UCSD-AML1 (cell line): ENCODE measurements around the gene ZNHIT1.
A peak's percentile ranks its signal among the peaks of the same experiment; 100 is the strongest.

ENCODE experiments used
- DNase-seq: peaks from one replicate; lab custom pipeline; 2025; ENCODE audit not compliant: unreplicated experiment; lab: John Stamatoyannopoulos, UW

Gene ZNHIT1

DNA sequence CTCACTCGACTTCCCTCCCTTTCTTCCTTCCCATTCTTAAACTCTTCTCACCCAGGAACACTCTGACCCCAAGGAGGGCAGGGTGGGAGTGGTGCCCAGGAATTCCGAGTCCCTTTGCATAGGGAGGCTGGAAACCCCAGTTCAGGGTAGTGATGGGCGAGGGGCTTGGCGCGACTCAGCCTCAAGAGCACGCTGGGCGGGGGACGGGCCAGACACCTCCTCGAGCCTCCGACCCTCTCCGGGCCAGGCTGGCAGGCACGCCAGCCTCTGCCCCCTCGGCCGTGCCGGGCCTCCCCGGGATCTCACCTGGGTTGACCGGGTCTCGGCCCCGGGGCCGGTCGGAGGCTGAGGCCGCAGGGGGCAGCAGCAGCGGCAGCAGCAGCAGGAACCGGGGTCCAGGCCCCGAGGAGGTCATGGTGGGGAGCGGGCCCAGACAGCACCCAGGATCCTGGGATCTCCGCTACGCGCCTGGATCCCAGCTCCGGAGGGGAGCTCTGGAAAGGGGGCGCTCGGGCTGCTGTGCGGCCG lies 1.0 kb upstream of the ZNHIT1 start:
- DNase-seq, result peak; percentile 14

GRCh38 chr7:101218236-101219125 lies 516 bp downstream of the ZNHIT1 start:
- DNase-seq, result no peak

DNA sequence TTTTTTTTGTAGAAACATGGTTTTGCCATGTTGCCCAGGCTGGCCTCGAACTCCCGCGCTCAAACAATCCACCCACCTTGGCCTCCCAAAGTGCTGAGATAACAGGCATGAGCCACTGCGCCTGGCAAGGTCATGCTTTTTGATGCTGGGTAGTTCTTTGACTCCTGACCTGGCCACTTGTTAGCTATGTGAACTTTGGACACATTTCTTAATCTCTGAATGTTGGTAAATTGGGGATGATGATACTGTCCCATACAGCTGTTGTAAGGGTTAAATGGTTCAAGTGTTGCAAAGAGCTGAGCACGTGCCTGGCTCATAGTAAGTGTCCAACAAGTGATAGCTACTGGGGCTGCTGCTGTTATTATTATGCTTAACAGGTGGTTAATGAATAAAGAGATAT lies 2.3 kb downstream of the ZNHIT1 start:
- DNase-seq, result no peak

DNA sequence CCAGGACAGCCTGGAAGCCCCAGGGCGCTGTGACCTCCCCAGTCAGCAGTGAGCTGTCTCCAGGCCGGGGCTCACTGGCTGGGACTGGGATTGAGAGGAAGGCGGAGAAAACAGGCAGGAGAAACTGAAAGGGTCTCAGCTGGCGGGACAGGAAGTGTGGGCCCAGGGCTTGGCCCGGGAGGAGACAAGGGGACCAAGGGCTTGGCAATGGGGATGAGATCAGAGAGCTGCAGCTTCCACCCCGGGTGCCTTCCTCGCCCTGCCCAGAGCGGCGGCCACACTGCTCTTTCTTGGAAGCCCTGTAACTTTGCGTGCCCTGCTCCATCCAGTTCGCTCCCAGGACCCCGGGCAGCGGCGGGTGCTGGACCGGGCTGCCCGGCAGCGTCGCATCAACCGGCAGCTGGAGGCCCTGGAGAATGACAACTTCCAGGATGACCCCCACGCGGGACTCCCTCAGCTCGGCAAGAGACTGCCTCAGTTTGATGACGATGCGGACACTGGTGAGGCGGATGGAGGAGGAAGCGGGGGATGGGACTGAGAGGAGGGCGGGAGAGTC lies 4.4 kb downstream of the ZNHIT1 start:
- DNase-seq, result no peak

- no peak for DNase-seq
Observed at GRCh38 chr7:101223528-101223927, 5.6 kb downstream of the ZNHIT1 start.

- DNase-seq, result no peak
Observed at GRCh38 chr7:101225650-101226049, 7.7 kb downstream of the ZNHIT1 start.

DNA sequence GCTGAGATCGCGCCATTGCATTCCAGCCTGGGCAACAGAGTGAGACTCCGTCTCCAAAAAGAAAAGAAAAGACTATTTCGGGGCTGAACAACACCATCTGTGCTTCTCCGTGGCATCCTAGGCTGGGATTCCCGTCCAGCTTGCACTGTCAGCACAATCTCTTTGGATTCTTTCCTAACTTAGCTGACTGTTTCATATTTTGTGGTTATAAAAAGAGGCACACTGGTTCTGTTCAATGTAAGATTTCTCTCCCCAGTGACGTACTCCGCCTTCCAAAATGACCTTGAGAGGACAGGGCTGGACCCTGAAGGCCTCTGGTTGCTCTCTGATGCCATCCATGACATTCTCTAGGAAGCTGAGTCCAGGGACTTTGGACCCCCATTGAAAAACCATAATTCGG lies 8.8 kb downstream of the ZNHIT1 start:
- DNase-seq, result no peak

GRCh38 chr7:101231644-101232043 lies 13.7 kb downstream of the ZNHIT1 start:
- no peak for DNase-seq

GRCh38 chr7:101232141-101232850 lies 14.3 kb downstream of the ZNHIT1 start:
- DNase-seq, result no peak

DNA sequence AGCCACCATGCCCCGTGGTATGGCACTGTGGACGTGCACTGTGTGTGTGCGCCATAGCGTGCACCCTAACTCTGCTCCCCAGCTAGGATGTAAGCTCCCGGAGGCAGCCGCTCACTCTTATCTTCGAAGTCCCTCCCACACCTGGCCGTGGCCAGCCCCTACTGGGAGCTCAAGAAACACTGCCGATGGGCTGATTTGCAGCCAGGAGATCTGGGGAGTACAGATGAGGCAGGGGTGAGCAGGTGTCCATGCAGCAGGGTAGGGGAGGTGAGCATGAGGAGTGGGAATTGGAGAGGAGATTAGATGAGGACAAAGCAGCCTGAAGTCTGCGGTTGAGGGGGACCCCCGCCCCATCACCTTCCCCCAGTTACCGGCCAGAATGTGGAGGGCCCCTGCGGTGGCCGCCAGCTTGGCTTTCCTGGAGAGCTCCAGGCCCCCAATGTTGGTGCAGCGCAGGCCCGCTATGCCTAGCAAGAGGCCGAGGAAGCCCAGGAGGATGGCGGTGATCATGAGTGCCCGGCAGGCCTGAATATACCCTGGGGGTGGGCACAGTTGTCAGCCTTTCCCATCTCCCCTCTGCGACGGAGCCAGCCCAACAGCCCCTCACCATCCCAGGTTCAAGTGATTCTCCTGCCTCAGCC lies 16.1 kb downstream of the ZNHIT1 start:
- DNase-seq, result no peak

DNA sequence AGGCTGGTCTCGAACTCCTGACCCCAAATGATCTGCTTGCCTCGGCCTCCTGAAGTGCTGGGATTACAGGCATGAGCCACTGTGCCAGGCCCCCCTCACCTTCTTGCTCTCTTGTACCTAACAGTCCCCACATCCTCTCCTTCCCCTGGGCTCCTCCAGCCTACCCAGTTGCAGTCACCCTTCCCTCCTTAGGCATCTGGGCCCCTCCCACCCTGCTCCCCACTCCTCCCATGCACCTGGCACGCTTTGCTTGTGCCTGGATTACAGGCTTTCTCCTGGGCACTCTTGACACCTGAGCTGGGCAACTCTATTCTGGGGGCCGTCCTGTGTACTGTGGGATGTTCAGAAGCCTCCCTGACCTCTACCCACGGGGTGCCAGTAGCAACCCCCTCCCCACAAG lies 16.7 kb downstream of the ZNHIT1 start:
- DNase-seq, result no peak

DNA sequence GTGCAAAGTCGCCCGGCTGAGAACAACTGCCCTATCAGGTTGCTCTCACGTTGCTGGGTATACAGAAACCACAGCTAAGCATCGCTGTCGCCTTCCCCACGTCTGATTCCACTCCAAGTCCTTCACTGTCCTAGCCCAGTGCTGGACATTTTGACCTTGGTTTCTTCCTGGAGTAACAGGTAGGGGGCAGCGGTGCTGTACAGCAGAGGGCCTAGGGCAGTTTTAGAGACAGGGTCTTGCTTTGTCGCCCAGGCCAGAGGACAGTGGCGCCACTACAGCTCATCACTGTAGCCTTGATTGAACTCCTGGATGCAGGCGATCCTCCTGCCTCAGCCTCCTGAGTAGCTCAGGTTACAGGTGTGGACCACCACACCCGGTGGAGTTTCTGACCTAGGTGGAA lies 17.1 kb downstream of the ZNHIT1 start:
- peak; percentile 8 for DNase-seq

GRCh38 chr7:101235522-101235921 lies 17.6 kb downstream of the ZNHIT1 start:
- no peak for DNase-seq

- DNase-seq, result no peak
Observed at GRCh38 chr7:101236292-101236835, 18.4 kb downstream of the ZNHIT1 start.

- no peak for DNase-seq
Observed at GRCh38 chr7:101237206-101238067, 19.5 kb downstream of the ZNHIT1 start, which contains the start of gene CLDN15. Gene CLDN15 (minus strand): TSS chr7:101237802. CDS start chr7:101237581, 221 bp downstream.

DNA sequence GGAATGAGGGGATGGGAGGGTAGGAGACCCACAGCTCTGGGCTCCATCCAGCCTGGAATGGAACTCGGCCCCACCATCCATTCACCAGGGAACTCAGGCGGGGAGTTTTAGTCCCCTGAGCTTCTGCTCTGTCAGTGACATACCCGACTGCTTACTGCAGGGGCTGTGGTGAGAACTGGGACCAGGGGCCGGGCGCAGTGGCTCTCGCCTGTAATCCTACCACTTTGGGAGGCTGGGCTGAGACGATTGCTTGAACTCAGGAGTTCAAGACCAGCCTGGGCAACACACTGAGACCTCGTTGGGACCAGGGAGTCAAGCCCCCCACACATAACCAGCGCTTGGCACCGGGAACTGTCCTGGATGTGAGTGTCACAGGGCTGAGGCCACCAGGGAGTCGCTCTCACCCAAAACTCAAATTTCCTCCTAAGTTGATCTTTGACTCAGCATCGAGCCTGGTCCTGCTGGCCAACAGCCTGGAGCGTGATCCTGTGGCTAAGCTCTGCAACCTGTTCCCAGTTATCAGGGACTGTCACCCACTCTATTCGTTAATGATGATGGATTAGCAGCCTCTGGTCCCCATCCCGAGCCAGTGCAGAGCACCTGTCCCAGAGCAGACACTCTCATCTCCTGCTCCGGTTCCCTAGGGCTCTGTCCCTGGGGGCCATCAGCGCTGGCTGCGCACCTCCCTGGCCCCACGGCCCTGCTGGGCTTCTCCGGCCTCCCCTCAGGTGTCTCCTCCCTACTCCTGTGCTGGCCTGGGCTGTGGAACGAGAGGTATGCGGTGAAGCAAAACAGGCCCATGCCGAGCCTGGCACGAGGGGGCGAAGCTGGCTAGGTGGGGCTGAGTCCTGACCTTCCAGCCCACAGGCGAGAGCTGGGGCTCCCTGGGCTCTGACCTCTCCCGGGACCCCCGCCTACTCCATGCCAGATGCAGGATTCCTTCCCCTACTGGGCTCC lies 20.5 kb downstream of the ZNHIT1 start:
- no peak for DNase-seq

GRCh38 chr7:101239191-101239950 lies 21.4 kb downstream of the ZNHIT1 start:
- DNase-seq, result peak; percentile 23

- no peak for DNase-seq
Observed at GRCh38 chr7:101239951-101240220, 21.9 kb downstream of the ZNHIT1 start.
